ENCODE data around the gene VEGFA.

- TF ChIP-seq CTCF (IDR thresholded peaks at IDR 0.05; ENCODE audit: insufficient read depth, low read length), result no peak
- no peak for TF ChIP-seq POLR2AphosphoS5 (IDR thresholded peaks at IDR 0.05; ENCODE audit: low read depth)
- no peak for TF ChIP-seq REST (IDR thresholded peaks at IDR 0.05; ENCODE audit: insufficient replicate concordance, low read depth)
- no peak for TF ChIP-seq GABPA (IDR thresholded peaks at IDR 0.05; ENCODE audit: low read depth)
Observed at GRCh38 chr6:43823879-43824702, 54.1 kb downstream of the VEGFA start.

Data from HL-60 (cell line).